C4-2B (cell line): ENCODE results near the gene PAK4.

Experiments
- CTCF ChIP-seq: fragments of 450-650 bp; conservative IDR thresholded peaks from 2 replicates; pipeline ENCODE4 v1.5.1; 2017; ENCODE audit warnings: mild to moderate bottlenecking
- ZFX ChIP-seq: fragments of 450-650 bp; IDR thresholded peaks from 2 replicates; pipeline ENCODE4 v1.6.1; 2017

GRCh38 chr19:39218230-39219007 lies 92.8 kb downstream of the PAK4 start:
- TF ChIP-seq CTCF (no peak), ZFX (no peak)
